HepG2 (cell line): ENCODE results near the gene TMEM134. TPM values are rescaled to one million over a fixed set of nuclear protein-coding genes. Genes with fewer than 3 reads are reported as not detected.

ENCODE experiments used
- ARNT2 ChIP-seq: sonication (generic); formaldehyde crosslinking; IDR thresholded peaks from 2 replicates; pipeline ENCODE4 v1.8.0; 2022; ENCODE audit warnings: mild to moderate bottlenecking, low read depth, missing genetic modification reagents, moderate library complexity
- FOXA1 ChIP-seq, 2 experiments: fragments of 450-650 bp in 1 of 2; sonication (generic) in 1 of 2; formaldehyde crosslinking in 1 of 2; IDR thresholded peaks; 2 replicates each; pipeline versions ENCODE4 v1.4.0 to v1.6.1; 2016 to 2020; ENCODE audit warnings: missing genetic modification reagents in 1 of 2
- HIC2 ChIP-seq: sonication (generic); formaldehyde crosslinking; IDR thresholded peaks from 2 replicates; pipeline ENCODE4 v1.9.0; 2022; ENCODE audit warnings: low read depth, missing genetic modification reagents
- HIVEP1 ChIP-seq: sonication (generic); formaldehyde crosslinking; IDR thresholded peaks from 2 replicates; pipeline ENCODE4 v1.4.0; 2020; ENCODE audit warnings: mild to moderate bottlenecking, missing genetic modification reagents
- HMG20B ChIP-seq: conservative IDR thresholded peaks from 2 replicates; pipeline ENCODE4 v1.6.1; 2016; ENCODE audit warnings: missing genetic modification reagents, missing compliant biosample characterization
- KDM1A ChIP-seq: IDR thresholded peaks from 2 replicates; pipeline ENCODE4 v1.6.1; 2016; ENCODE audit warnings: missing compliant biosample characterization
- KDM2A ChIP-seq: sonication (generic); formaldehyde crosslinking; IDR thresholded peaks from 2 replicates; pipeline ENCODE4 v1.4.0; 2020; ENCODE audit warnings: low read depth, missing genetic modification reagents, borderline replicate concordance
- MED1 ChIP-seq: sonication (generic); formaldehyde crosslinking; IDR thresholded peaks from 2 replicates; pipeline ENCODE4 v1.4.0; 2020; ENCODE audit warnings: missing genetic modification reagents
- PHF8 ChIP-seq: sonication (generic); formaldehyde crosslinking; IDR thresholded peaks from 2 replicates; pipeline ENCODE4 v1.5.0; 2020; ENCODE audit warnings: missing genetic modification reagents
- SP5 ChIP-seq: IDR thresholded peaks from 2 replicates; pipeline ENCODE4 v1.6.1; 2016; ENCODE audit warnings: low read depth, borderline replicate concordance
- SRSF1 ChIP-seq: fragments of 200-400 bp; formaldehyde crosslinking; optimal IDR thresholded peaks from 2 replicates; pipeline ENCODE3; 2017; ENCODE audit warnings: mild to moderate bottlenecking, low read depth, low read length, moderate library complexity
- THAP7 ChIP-seq: sonication (generic); formaldehyde crosslinking; IDR thresholded peaks from 2 replicates; pipeline ENCODE4 v1.8.1; 2023; ENCODE audit warnings: mild to moderate bottlenecking, missing genetic modification reagents
- USF2 ChIP-seq, 2 experiments: sonication (generic) in 1 of 2; formaldehyde crosslinking in 1 of 2; IDR thresholded peaks; 2 replicates each; pipeline versions ENCODE4 v1.5.1 to v1.6.1; 2011 to 2020; ENCODE audit warnings: borderline replicate concordance in 1 of 2, low read depth in 1 of 2, low read length in 1 of 2, mild to moderate bottlenecking in 1 of 2, missing genetic modification reagents in 1 of 2, moderate library complexity in 1 of 2
- ZKSCAN1 ChIP-seq: fragments of 150-350 bp; IDR thresholded peaks from 2 replicates; pipeline ENCODE4 v1.6.1; 2014; ENCODE audit warnings: low read length
- ZNF3 ChIP-seq: IDR thresholded peaks from 2 replicates; pipeline ENCODE4 v1.7.0; 2017; ENCODE audit warnings: inconsistent platforms
- ZNF572 ChIP-seq: sonication (generic); formaldehyde crosslinking; IDR thresholded peaks from 2 replicates; pipeline ENCODE4 v1.5.1; 2020; ENCODE audit warnings: mild to moderate bottlenecking, missing genetic modification reagents
- ZNF768 ChIP-seq: sonication (generic); formaldehyde crosslinking; IDR thresholded peaks from 2 replicates; pipeline ENCODE4 v1.4.0; 2020; ENCODE audit warnings: missing genetic modification reagents
- polyA plus RNA-seq, 8 experiments: library from polyadenylated mRNA; depleted of rRNA in 3 of 8; stranded (reverse) in 7 of 8; unstranded in 1 of 8; fragments of >200 nt; fragmentation: Illumina TruSeq in 4 of 8; extraction: Trizol in 4 of 8; gene quantifications; 2 replicates each; pipeline versions ENCODE4 v1.2.1 to v1.2.3, GENCODE V29; 2011 to 2016; ENCODE audit warnings: low read depth in 4 of 8, missing spikeins in 1 of 8, mixed read lengths in 1 of 8; ENCODE audit not compliant: insufficient read depth in 1 of 8
- total RNA-seq, 5 experiments: library from RNA; depleted of rRNA; stranded (reverse); fragments of >200 nt; fragmentation: Illumina TruSeq; extraction: Trizol; gene quantifications; 2 replicates each; pipeline ENCODE4 v1.2.3, GENCODE V29; 2016; ENCODE audit warnings: low read depth in 1 of 5
- TF ChIP-seq, protein P1 (sequence below): sonication (generic); formaldehyde crosslinking; IDR thresholded peaks from 2 replicates; pipeline ENCODE4 v1.4.0; 2020; ENCODE audit warnings: missing genetic modification reagents
- TF ChIP-seq, protein P2 (sequence below): sonication (generic); formaldehyde crosslinking; IDR thresholded peaks from 2 replicates; pipeline ENCODE4 v1.4.0; 2020; ENCODE audit warnings: mild to moderate bottlenecking, missing genetic modification reagents

Gene TMEM134
- total and polyA plus RNA-seq, 2 of the 13 experiments (the other 11 are each of a cell fraction or from before 2014, with no cell fraction given), result 6.9 to 26.9 TPM

- no peak for TF ChIP-seq USF2 (IDR thresholded peaks at IDR 0.05; ENCODE audit: low read depth, low read length)
- TF ChIP-seq USF2 (CRISPR knock-in tag; IDR thresholded peaks at IDR 0.05; ENCODE audit: borderline replicate concordance), result no peak
- no peak for TF ChIP-seq SRSF1
- peak; percentile 99 for TF ChIP-seq ZNF3 (CRISPR knock-in tag)
- TF ChIP-seq PHF8, result 0 out of 2 replicates have a peak, but pooled peaks have one; percentile 16
- TF ChIP-seq FOXA1 (IDR thresholded peaks at IDR 0.05), result no peak
- peak; percentile 53; the same call in 1 of the 2 replicates for TF ChIP-seq FOXA1 (CRISPR knock-in tag; IDR thresholded peaks at IDR 0.05)
- TF ChIP-seq HIC2 (CRISPR knock-in tag), result peak; percentile 83
- peak; percentile 38; the same call in 1 of the 2 replicates for TF ChIP-seq KDM2A (CRISPR knock-in tag)
- no peak for TF ChIP-seq HIVEP1
- TF ChIP-seq, protein P1, sequence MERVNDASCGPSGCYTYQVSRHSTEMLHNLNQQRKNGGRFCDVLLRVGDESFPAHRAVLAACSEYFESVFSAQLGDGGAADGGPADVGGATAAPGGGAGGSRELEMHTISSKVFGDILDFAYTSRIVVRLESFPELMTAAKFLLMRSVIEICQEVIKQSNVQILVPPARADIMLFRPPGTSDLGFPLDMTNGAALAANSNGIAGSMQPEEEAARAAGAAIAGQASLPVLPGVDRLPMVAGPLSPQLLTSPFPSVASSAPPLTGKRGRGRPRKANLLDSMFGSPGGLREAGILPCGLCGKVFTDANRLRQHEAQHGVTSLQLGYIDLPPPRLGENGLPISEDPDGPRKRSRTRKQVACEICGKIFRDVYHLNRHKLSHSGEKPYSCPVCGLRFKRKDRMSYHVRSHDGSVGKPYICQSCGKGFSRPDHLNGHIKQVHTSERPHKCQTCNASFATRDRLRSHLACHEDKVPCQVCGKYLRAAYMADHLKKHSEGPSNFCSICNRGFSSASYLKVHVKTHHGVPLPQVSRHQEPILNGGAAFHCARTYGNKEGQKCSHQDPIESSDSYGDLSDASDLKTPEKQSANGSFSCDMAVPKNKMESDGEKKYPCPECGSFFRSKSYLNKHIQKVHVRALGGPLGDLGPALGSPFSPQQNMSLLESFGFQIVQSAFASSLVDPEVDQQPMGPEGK (CRISPR knock-in tag), result peak; percentile 53
- TF ChIP-seq KDM1A (CRISPR knock-in tag), result no peak
- 0 out of 2 replicates have a peak, but pooled peaks have one; percentile 21 for TF ChIP-seq HMG20B (CRISPR knock-in tag)
- no peak for TF ChIP-seq MED1 (CRISPR knock-in tag)
- no peak for TF ChIP-seq ARNT2 (CRISPR knock-in tag)
- TF ChIP-seq, protein P2, sequence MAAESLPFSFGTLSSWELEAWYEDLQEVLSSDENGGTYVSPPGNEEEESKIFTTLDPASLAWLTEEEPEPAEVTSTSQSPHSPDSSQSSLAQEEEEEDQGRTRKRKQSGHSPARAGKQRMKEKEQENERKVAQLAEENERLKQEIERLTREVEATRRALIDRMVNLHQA, result no peak
- peak; percentile 14; the same call in 1 of the 2 replicates for TF ChIP-seq SP5 (CRISPR knock-in tag)
- TF ChIP-seq ZNF768 (CRISPR knock-in tag), result no peak
- TF ChIP-seq ZNF572 (CRISPR knock-in tag), result no peak
- TF ChIP-seq THAP7 (CRISPR knock-in tag), result no peak
- TF ChIP-seq ZKSCAN1, result peak; percentile 86
These were observed 52.4 kb downstream of the TMEM134 start (continued) for GRCh38 chr11:67416416-67417335.
